ENCODE measurements around the gene ST3GAL2. TPM values are rescaled to one million over a fixed set of nuclear protein-coding genes. Genes with fewer than 3 reads are reported as not detected.

Gene ST3GAL2
- total and polyA plus RNA-seq, 9 of the 15 experiments (the other 6 are each of a cell fraction or from before 2014, with no cell fraction given), result 1.5 to 108 (median 34.3) TPM

DNA sequence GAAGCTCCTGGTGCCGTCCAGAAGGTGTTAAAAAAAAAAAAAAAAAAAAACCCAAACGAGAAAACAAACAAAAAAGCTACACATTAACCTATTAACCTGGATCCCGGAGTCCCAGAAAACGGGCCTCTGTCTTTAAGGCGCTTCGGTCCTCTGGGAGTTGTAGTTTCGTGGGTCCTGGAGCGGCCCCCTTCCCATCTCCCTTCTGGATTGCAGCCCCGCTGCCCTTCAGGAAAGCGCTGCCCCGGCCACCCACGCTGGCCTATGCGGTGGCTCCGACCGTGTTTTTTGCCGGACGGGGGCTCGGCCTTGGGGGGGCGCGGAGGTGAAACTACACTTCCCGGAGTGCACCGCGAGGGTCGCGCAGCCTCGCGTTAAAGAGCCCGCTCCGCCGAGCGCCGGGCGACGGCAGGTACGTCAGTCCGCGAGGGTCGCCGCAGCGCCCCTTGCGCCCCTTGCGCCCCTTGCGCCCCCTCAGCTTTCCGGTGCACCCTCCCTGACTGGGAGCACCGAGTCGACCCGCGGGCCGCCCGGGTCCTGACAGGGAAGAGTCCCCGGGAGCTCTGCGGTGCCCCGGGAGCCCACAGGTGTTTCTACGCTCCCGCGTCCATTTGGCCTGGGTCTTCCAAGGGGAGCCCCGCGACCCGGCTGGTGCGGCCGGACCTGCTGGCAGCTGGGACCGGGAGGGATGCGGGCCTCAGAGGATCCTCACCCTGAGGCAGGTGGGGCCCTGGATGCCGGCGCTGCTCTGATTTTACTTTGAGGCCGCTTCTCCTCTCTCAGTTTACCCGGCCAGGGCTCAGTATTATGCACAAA lies 15.5 kb upstream of the ST3GAL2 start, which contains the start of gene FCSK (continued):
- no peak for TF ChIP-seq ZNF146 (CRISPR knock-in tag; IDR thresholded peaks at IDR 0.05; ENCODE audit: unreplicated experiment)
- TF ChIP-seq, protein P1, sequence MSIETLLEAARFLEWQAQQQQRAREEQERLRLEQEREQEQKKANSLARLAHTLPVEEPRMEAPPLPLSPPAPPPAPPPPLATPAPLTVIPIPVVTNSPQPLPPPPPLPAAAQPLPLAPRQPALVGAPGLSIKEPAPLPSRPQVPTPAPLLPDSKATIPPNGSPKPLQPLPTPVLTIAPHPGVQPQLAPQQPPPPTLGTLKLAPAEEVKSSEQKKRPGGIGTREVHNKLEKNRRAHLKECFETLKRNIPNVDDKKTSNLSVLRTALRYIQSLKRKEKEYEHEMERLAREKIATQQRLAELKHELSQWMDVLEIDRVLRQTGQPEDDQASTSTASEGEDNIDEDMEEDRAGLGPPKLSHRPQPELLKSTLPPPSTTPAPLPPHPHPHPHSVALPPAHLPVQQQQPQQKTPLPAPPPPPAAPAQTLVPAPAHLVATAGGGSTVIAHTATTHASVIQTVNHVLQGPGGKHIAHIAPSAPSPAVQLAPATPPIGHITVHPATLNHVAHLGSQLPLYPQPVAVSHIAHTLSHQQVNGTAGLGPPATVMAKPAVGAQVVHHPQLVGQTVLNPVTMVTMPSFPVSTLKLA (conservative IDR thresholded peaks at IDR 0.05), result peak; percentile 68 to 75
- TF ChIP-seq TAL1 (IDR thresholded peaks at IDR 0.05), result no peak
- TF ChIP-seq RFX1 (IDR thresholded peaks at IDR 0.05), result no peak
- TF ChIP-seq CEBPG (CRISPR knock-in tag; IDR thresholded peaks at IDR 0.05), result no peak
- TF ChIP-seq CEBPG (tag; conservative IDR thresholded peaks at IDR 0.05 in 1 of 2, IDR thresholded peaks at IDR 0.05 in 1 of 2), result no peak
- TF ChIP-seq, protein P2, sequence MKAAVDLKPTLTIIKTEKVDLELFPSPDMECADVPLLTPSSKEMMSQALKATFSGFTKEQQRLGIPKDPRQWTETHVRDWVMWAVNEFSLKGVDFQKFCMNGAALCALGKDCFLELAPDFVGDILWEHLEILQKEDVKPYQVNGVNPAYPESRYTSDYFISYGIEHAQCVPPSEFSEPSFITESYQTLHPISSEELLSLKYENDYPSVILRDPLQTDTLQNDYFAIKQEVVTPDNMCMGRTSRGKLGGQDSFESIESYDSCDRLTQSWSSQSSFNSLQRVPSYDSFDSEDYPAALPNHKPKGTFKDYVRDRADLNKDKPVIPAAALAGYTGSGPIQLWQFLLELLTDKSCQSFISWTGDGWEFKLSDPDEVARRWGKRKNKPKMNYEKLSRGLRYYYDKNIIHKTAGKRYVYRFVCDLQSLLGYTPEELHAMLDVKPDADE (conservative IDR thresholded peaks at IDR 0.05; ENCODE audit: control insufficient read depth, low read depth, low read length), result peak; percentile 89
- TF ChIP-seq, protein P3, sequence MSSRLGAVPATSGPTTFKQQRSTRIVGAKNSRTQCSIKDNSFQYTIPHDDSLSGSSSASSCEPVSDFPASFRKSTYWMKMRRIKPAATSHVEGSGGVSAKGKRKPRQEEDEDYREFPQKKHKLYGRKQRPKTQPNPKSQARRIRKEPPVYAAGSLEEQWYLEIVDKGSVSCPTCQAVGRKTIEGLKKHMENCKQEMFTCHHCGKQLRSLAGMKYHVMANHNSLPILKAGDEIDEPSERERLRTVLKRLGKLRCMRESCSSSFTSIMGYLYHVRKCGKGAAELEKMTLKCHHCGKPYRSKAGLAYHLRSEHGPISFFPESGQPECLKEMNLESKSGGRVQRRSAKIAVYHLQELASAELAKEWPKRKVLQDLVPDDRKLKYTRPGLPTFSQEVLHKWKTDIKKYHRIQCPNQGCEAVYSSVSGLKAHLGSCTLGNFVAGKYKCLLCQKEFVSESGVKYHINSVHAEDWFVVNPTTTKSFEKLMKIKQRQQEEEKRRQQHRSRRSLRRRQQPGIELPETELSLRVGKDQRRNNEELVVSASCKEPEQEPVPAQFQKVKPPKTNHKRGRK (tag; IDR thresholded peaks at IDR 0.05), result no peak
- peak in 1 of 2 experiments; percentile 52; a peak in 1 of 4 replicates for TF ChIP-seq SRF (CRISPR knock-in tag; IDR thresholded peaks at IDR 0.05)
- TF ChIP-seq RCOR1 (IDR thresholded peaks at IDR 0.05; ENCODE audit: borderline replicate concordance in 1 of 2, low read depth in 2 of 2, low read length in 2 of 2), result no peak
- TF ChIP-seq ZBED1 (IDR thresholded peaks at IDR 0.05), result 0 out of 2 replicates have a peak, but pooled peaks have one; percentile 24
- TF ChIP-seq, protein P4, sequence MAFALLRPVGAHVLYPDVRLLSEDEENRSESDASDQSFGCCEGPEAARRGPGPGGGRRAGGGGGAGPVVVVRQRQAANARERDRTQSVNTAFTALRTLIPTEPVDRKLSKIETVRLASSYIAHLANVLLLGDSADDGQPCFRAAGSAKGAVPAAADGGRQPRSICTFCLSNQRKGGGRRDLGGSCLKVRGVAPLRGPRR (CRISPR knock-in tag; IDR thresholded peaks at IDR 0.05), result no peak
- TF ChIP-seq, protein P5, sequence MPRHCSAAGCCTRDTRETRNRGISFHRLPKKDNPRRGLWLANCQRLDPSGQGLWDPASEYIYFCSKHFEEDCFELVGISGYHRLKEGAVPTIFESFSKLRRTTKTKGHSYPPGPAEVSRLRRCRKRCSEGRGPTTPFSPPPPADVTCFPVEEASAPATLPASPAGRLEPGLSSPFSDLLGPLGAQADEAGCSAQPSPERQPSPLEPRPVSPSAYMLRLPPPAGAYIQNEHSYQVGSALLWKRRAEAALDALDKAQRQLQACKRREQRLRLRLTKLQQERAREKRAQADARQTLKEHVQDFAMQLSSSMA (CRISPR knock-in tag; IDR thresholded peaks at IDR 0.05), result no peak
- no peak for TF ChIP-seq MEF2D (tag; conservative IDR thresholded peaks at IDR 0.05; ENCODE audit: low read depth)
- TF ChIP-seq ZC3H8 (IDR thresholded peaks at IDR 0.05), result no peak
- peak; percentile 93 for TF ChIP-seq FOXM1 (IDR thresholded peaks at IDR 0.05; ENCODE audit: low read depth)
- TF ChIP-seq FOXM1 (CRISPR knock-in tag; IDR thresholded peaks at IDR 0.05; ENCODE audit: low read depth), result no peak
- TF ChIP-seq KDM1A (IDR thresholded peaks at IDR 0.05), result no peak
- TF ChIP-seq, protein P6, sequence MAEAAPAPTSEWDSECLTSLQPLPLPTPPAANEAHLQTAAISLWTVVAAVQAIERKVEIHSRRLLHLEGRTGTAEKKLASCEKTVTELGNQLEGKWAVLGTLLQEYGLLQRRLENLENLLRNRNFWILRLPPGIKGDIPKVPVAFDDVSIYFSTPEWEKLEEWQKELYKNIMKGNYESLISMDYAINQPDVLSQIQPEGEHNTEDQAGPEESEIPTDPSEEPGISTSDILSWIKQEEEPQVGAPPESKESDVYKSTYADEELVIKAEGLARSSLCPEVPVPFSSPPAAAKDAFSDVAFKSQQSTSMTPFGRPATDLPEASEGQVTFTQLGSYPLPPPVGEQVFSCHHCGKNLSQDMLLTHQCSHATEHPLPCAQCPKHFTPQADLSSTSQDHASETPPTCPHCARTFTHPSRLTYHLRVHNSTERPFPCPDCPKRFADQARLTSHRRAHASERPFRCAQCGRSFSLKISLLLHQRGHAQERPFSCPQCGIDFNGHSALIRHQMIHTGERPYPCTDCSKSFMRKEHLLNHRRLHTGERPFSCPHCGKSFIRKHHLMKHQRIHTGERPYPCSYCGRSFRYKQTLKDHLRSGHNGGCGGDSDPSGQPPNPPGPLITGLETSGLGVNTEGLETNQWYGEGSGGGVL (CRISPR knock-in tag; IDR thresholded peaks at IDR 0.05), result no peak
- no peak for TF ChIP-seq HNRNPH1 (optimal IDR thresholded peaks at IDR 0.05; ENCODE audit: low read depth, low read length)
- no peak for TF ChIP-seq ZFP36 (IDR thresholded peaks at IDR 0.05; ENCODE audit: low read depth, low read length, partially characterized antibody)

All from K562 (cell line).